Activated CD4-positive, alpha-beta T cell treated with anti-CD3 and anti-CD28 coated beads, Interleukin-2, amount 10 ng/mL, durations not matched to agents 24 days and 14 days (primary cell): ENCODE measurements around the gene CNTNAP2. TPM values are rescaled to one million over a fixed set of nuclear protein-coding genes. Genes with fewer than 3 reads are reported as not detected.

Experiments used
- DNase-seq: peaks from one replicate; pipeline ENCODE4 v3.0.0; 2022
- H3K27ac Mint-ChIP-seq: one replicate; pipeline ENCODE4 v1.8.0; 2022; ENCODE audit warnings: mild to moderate bottlenecking, mixed read lengths
- H3K27me3 Mint-ChIP-seq: one replicate; pipeline ENCODE4 v1.8.0; 2022; ENCODE audit warnings: mixed read lengths
- H3K36me3 Mint-ChIP-seq: one replicate; pipeline ENCODE4 v1.8.0; 2022; ENCODE audit warnings: low read depth, mild to moderate bottlenecking, mixed read lengths
- H3K4me1 Mint-ChIP-seq: one replicate; pipeline ENCODE4 v1.8.0; 2021; ENCODE audit warnings: mixed read lengths
- H3K4me3 Mint-ChIP-seq: one replicate; pipeline ENCODE4 v1.8.0; 2022; ENCODE audit warnings: mild to moderate bottlenecking, moderate library complexity, mixed read lengths
- H3K9me3 Mint-ChIP-seq: one replicate; pipeline ENCODE4 v1.8.0; 2021; ENCODE audit warnings: mixed read lengths
- intact Hi-C: fragments of 100-400 bp; cut with micrococcal nuclease; formaldehyde crosslinking; loops from one replicate; pipeline ENCODE4 v1.15.1; 2023
- total RNA-seq: library from RNA; stranded (reverse); gene quantifications from 2 replicates; pipeline ENCODE4 v1.2.3, GENCODE V29; 2022

CNTNAP2 gene
- total RNA-seq, 1 donor from 2014 or later: not detected

DNA sequence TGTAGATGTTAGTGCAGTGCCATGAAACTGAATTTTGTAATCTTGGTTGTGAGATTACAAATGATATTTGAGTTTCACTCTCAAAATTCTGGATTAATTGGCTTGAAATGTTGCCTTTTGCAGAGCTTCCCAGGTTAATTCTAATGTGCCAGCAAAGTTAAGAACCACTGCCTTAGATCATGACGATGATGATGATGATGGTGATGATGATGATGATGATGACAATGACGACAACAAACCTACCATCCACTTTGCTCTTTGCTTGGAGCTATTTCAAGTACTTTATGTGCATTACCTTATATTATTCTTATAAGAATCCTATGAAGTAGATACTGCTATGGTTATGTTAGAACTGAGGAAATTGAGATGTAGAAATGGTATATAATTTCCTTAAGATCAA, 261.6 kb downstream of the CNTNAP2 start:
- intact Hi-C loops: no loop called here
- no peaks in the 10 kb centered on the region for H3K36me3 Mint-ChIP-seq
- no peaks in the 10 kb centered on the region for H3K4me1 Mint-ChIP-seq

DNA sequence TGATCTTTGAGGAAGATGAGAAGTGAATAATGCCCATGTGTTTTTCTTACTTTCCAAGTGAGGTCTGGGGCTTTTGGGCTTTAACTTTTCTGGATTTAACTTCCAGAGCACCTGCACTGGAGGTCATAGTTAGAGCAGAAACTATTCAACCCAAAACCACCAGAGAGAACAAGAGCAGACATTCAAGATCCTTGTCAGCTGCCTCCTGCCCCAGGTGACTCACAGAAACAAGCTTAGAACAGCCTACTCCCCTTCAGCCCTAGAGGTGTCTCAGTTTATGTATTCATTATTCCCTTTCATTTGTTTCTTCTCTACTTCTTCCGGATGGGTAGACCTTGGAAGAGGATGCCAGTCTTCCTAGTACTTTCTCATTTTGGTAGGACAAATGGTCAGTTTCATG, 270.5 kb downstream of the CNTNAP2 start:
- intact Hi-C loops: no loop called here
- H3K9me3 Mint-ChIP-seq: no peaks in the 10 kb centered on the region
- H3K27me3 Mint-ChIP-seq: no peaks in the 10 kb centered on the region
- no peak overlapping the region for H3K4me3 Mint-ChIP-seq
- H3K4me1 Mint-ChIP-seq: no peaks in the 10 kb centered on the region
- DNase-seq: no peak
- no peaks in the 10 kb centered on the region for H3K36me3 Mint-ChIP-seq
- H3K27ac Mint-ChIP-seq: no peak overlapping the region

More for the DNA sequence above, 261.6 kb downstream of the CNTNAP2 start:
- no peak overlapping the region for H3K27ac Mint-ChIP-seq
- no peaks in the 10 kb centered on the region for H3K27me3 Mint-ChIP-seq
- DNase-seq: no peak
- no peak overlapping the region for H3K4me3 Mint-ChIP-seq
- no peaks in the 10 kb centered on the region for H3K9me3 Mint-ChIP-seq

DNA sequence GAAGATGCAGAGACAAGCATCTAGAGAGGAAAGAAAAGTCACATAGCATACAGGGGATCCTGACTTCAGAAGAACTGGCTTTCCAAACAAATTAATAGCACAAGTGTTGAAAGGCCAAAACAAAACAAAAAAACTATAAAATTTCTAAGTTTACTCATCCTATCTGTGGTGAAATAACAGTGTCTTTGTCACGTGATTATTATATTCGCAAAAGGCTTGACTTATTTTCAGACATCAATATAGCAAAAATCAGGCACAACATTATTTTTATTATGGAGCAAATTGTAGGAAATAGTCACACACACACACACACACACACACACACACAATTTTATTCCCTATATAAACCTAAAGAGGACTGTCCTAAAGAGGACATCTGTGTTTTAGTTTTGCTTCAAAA, 272.3 kb downstream of the CNTNAP2 start:
- no peak overlapping the region for H3K4me3 Mint-ChIP-seq
- H3K27ac Mint-ChIP-seq: no peak overlapping the region
- no peaks in the 10 kb centered on the region for H3K36me3 Mint-ChIP-seq
- intact Hi-C loops: no loop called here
- H3K27me3 Mint-ChIP-seq: no peaks in the 10 kb centered on the region
- H3K9me3 Mint-ChIP-seq: no peaks in the 10 kb centered on the region
- no peaks in the 10 kb centered on the region for H3K4me1 Mint-ChIP-seq
- no peak for DNase-seq

- H3K4me1 Mint-ChIP-seq: no peaks in the 10 kb centered on the region
- H3K9me3 Mint-ChIP-seq: peaks cover 3% of the 10 kb centered on the region
- no peak overlapping the region for H3K4me3 Mint-ChIP-seq
- H3K36me3 Mint-ChIP-seq: no peaks in the 10 kb centered on the region
- intact Hi-C loops: no loop called here
- no peak for DNase-seq
- H3K27ac Mint-ChIP-seq: no peak overlapping the region
- H3K27me3 Mint-ChIP-seq: no peaks in the 10 kb centered on the region
Measured at GRCh38 chr7:146393346-146393745, 276.7 kb downstream of the CNTNAP2 start.

- no peak for DNase-seq
- Mint-ChIP-seq H3K36me3 (no peaks in the 10 kb centered on the region), H3K4me1 (no peaks in the 10 kb centered on the region), H3K27ac (no peak overlapping the region), H3K4me3 (no peak overlapping the region), H3K27me3 (no peaks in the 10 kb centered on the region), H3K9me3 (peaks cover 3% of the 10 kb centered on the region)
- intact Hi-C loops: no loop called here
Measured at GRCh38 chr7:146397141-146397540, 280.5 kb downstream of the CNTNAP2 start.

DNA sequence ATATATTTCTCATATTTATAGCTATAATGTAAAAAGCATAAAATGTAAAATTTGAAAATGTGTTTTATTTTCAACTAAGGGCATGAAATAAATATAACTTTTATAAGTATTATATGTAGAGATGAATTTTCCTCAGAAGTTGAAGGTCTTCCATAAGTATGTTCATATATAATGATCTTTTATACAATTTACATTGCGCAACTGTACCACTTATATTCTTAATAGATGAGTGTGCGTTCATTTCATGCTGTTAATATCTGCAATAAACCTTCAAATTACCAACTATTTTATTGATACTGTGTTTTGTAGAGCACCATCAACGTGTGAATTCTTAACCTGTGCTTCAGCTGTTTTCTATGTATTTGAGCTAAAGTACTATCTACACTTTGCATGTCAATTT, 285.3 kb downstream of the CNTNAP2 start:
- H3K9me3 Mint-ChIP-seq: peaks cover 3% of the 10 kb centered on the region
- no peak overlapping the region for H3K4me3 Mint-ChIP-seq
- intact Hi-C loops: no loop called here
- H3K27ac Mint-ChIP-seq: no peak overlapping the region
- DNase-seq: no peak
- H3K36me3 Mint-ChIP-seq: no peaks in the 10 kb centered on the region
- H3K27me3 Mint-ChIP-seq: no peaks in the 10 kb centered on the region
- H3K4me1 Mint-ChIP-seq: no peaks in the 10 kb centered on the region

GRCh38 chr7:146405737-146406136, 289.1 kb downstream of the CNTNAP2 start:
- intact Hi-C loops: no loop called here
- Mint-ChIP-seq H3K4me1 (no peaks in the 10 kb centered on the region), H3K4me3 (no peak overlapping the region), H3K27ac (no peak overlapping the region), H3K27me3 (no peaks in the 10 kb centered on the region), H3K9me3 (no peaks in the 10 kb centered on the region), H3K36me3 (no peaks in the 10 kb centered on the region)
- no peak for DNase-seq

GRCh38 chr7:146411975-146412374, 295.4 kb downstream of the CNTNAP2 start:
- Mint-ChIP-seq H3K27ac (no peak overlapping the region), H3K4me1 (no peaks in the 10 kb centered on the region), H3K27me3 (no peaks in the 10 kb centered on the region), H3K9me3 (no peaks in the 10 kb centered on the region), H3K36me3 (no peaks in the 10 kb centered on the region), H3K4me3 (no peak overlapping the region)
- intact Hi-C loops: no loop called here
- DNase-seq: no peak

- Mint-ChIP-seq H3K4me1 (no peaks in the 10 kb centered on the region), H3K27me3 (no peaks in the 10 kb centered on the region), H3K27ac (no peak overlapping the region), H3K4me3 (no peak overlapping the region), H3K9me3 (no peaks in the 10 kb centered on the region), H3K36me3 (no peaks in the 10 kb centered on the region)
- DNase-seq: no peak
- intact Hi-C loops: no loop called here
Measured at GRCh38 chr7:146412781-146413180, 296.2 kb downstream of the CNTNAP2 start.

DNA sequence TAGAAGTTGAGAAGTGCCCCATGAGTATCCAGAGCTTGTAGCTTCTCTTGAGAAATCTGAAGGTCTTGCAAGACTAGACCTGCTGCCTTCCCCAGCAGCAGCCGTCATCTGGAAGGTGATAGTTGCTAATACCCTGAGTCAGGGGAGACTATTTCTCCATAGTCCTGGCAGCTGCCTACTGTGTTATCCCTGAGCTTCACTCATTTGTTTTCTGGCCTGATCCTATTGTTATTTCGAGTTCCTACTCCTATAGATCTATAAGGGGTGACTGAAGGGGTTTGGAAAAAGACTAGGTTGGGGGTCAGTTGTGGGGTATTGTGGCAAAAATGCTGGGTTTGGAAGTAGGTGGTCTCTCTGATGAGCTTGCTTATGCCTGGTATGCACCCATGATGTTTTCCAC, 297.8 kb downstream of the CNTNAP2 start:
- H3K36me3 Mint-ChIP-seq: no peaks in the 10 kb centered on the region
- no peaks in the 10 kb centered on the region for H3K27me3 Mint-ChIP-seq
- intact Hi-C loops: no loop called here
- H3K9me3 Mint-ChIP-seq: no peaks in the 10 kb centered on the region
- no peak for DNase-seq
- no peak overlapping the region for H3K27ac Mint-ChIP-seq
- H3K4me1 Mint-ChIP-seq: no peaks in the 10 kb centered on the region
- H3K4me3 Mint-ChIP-seq: no peak overlapping the region

DNA sequence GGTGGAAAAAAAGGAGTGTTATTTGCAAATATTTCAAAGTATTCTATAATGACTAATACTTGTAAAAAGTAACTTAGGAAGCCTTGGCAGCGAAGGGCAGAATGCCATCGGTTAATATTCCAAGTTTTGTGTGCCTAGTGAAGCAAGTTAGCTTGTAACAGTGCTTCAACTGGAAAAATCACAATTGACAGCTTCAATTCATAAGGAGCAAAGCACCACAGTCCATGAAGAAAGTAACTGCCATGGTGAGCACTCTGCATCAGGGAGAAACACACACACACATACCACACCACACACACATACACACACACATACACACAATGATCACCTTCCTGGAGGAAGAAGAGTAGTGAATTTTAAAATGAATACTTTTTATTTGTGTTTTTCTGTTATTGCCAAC, 298.3 kb downstream of the CNTNAP2 start:
- Mint-ChIP-seq H3K27ac (no peak overlapping the region), H3K4me1 (no peaks in the 10 kb centered on the region), H3K4me3 (no peak overlapping the region), H3K36me3 (no peaks in the 10 kb centered on the region), H3K9me3 (no peaks in the 10 kb centered on the region), H3K27me3 (no peaks in the 10 kb centered on the region)
- intact Hi-C loops: no loop called here
- DNase-seq: no peak

- intact Hi-C loops: no loop called here
- H3K27ac Mint-ChIP-seq: no peak overlapping the region
- H3K27me3 Mint-ChIP-seq: no peaks in the 10 kb centered on the region
- no peaks in the 10 kb centered on the region for H3K9me3 Mint-ChIP-seq
- H3K4me1 Mint-ChIP-seq: no peaks in the 10 kb centered on the region
- H3K36me3 Mint-ChIP-seq: no peaks in the 10 kb centered on the region
- no peak for DNase-seq
- no peak overlapping the region for H3K4me3 Mint-ChIP-seq
Measured at GRCh38 chr7:146417176-146417575, 300.6 kb downstream of the CNTNAP2 start.

DNA sequence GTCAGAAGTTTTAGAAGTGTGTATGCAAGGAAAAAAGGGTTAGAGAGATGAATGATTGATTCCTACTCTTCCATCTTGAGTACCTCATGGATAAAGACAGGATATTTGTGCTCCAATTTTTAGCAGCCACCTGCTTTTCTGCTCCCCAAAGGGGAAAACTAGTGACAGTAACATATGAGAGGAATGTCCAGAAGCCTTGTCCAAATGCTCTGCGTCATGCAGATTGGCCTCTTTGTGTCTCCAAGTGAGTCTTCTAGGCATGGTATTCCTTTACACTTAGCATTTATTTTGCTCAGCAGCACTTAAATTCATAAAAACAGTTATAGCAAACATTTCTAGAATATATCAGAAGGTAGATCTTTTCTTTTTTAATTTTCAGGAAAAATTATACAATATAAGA, 306.8 kb downstream of the CNTNAP2 start:
- no peak for DNase-seq
- no peak overlapping the region for H3K4me3 Mint-ChIP-seq
- no peaks in the 10 kb centered on the region for H3K36me3 Mint-ChIP-seq
- no peaks in the 10 kb centered on the region for H3K4me1 Mint-ChIP-seq
- H3K9me3 Mint-ChIP-seq: no peaks in the 10 kb centered on the region
- intact Hi-C loops: no loop called here
- H3K27ac Mint-ChIP-seq: no peak overlapping the region
- no peaks in the 10 kb centered on the region for H3K27me3 Mint-ChIP-seq

DNA sequence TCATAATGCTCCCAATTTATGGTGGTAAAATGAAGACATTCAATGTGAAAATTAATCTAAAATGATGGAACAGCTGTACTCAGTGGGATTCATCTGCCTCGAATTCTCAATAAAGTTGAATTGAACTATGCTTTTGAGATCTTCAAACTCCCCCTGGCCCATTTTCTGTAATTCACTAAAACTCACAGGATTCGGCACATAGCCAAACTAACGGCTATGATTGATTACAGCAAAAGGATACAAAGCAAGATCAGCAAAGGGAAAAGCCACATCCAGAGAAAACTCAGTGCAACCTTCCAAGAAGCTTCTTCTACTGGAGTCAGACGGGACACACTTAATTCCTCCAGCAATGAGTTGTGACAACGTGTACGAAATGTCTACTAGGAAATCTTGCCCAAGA, 307.5 kb downstream of the CNTNAP2 start:
- H3K4me3 Mint-ChIP-seq: no peak overlapping the region
- H3K36me3 Mint-ChIP-seq: no peaks in the 10 kb centered on the region
- intact Hi-C loops: no loop called here
- no peaks in the 10 kb centered on the region for H3K9me3 Mint-ChIP-seq
- H3K27me3 Mint-ChIP-seq: no peaks in the 10 kb centered on the region
- no peaks in the 10 kb centered on the region for H3K4me1 Mint-ChIP-seq
- no peak for DNase-seq
- H3K27ac Mint-ChIP-seq: no peak overlapping the region

DNA sequence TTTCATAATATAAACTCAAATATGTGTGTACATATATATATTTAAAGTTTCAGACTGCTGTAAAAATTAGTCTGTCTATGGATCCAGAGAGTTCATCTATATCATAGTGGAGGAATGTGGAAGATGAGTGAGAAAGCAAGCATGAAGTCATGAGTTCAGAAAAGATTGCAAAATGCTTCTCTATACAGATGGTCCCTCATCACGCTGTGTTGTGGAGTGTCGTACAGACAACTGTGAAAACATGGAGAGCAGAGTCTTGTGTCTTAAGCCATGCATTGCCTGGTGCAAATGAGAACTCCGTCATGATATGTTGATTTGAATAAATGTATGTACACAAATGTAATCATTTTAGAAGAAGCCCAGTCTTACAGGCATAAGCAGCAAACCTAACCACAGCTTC, 316.9 kb downstream of the CNTNAP2 start:
- Mint-ChIP-seq H3K4me3 (no peak overlapping the region), H3K27me3 (no peaks in the 10 kb centered on the region), H3K36me3 (no peaks in the 10 kb centered on the region), H3K27ac (no peak overlapping the region), H3K9me3 (peaks cover 4% of the 10 kb centered on the region), H3K4me1 (no peaks in the 10 kb centered on the region)
- intact Hi-C loops: no loop called here
- DNase-seq: no peak
